B cell (primary cell): ENCODE results near the gene TSPAN33. TPM values are rescaled to one million over a fixed set of nuclear protein-coding genes. Genes with fewer than 3 reads are reported as not detected.

Source experiments
- ATAC-seq: fragments of 200-7000 bp; cut with Tn5 transposase; one replicate; pipeline ENCODE4 v1.10.0; 2021; ENCODE audit warnings: low read depth, mild to moderate bottlenecking, moderate number of reproducible peaks, moderate library complexity
- CTCF ChIA-PET: fragments of 350-600 bp; sonication (Branson Sonifier 250); formaldehyde crosslinking; loops from one replicate; lab custom pipeline; 2021; ENCODE audit warnings: antibody characterized with exemption, inconsistent platforms; lab: Charles Lee
- POLR2A ChIA-PET: fragments of 350-600 bp; sonication (Branson Sonifier 250); formaldehyde crosslinking; loops from one replicate; lab custom pipeline; 2021; ENCODE audit warnings: antibody characterized with exemption; lab: Charles Lee
- DNase-seq: peaks from one replicate; pipeline ENCODE4 v3.0.0; 2013
- H2AFZ ChIP-seq: 2 replicates; pipeline ENCODE4 v1.6.1; 2012; ENCODE audit warnings: mild to moderate bottlenecking, low read depth, low read length; ENCODE audit not compliant: insufficient read depth, poor library complexity, severe bottlenecking
- H3K27ac ChIP-seq, 2 donors: 1 replicate in 1 of 2; 2 replicates in 1 of 2; pipeline ENCODE4 v1.5.1; 2012 to 2013; ENCODE audit warnings: low read length in 2 of 2, mild to moderate bottlenecking in 2 of 2, moderate library complexity in 1 of 2
- H3K27me3 ChIP-seq, 4 experiments: fragments of 200-600 bp in 1 of 4; sonication (generic) in 1 of 4; replicated peaks in 1 of 4; 1 replicate in 2 of 4; 2 replicates in 2 of 4; pipeline versions ENCODE4 v1.6.1 to v1.7.0; 2013 to 2016; ENCODE audit warnings: low read length in 3 of 4, mild to moderate bottlenecking in 2 of 4, mixed read lengths in 1 of 4, moderate library complexity in 1 of 4; ENCODE audit not compliant: insufficient read depth in 4 of 4, control insufficient read depth in 3 of 4; ENCODE audit errors: control extremely low read depth in 1 of 4
- H3K36me3 ChIP-seq, 2 experiments: replicated peaks in 1 of 2; 1 replicate in 1 of 2; 2 replicates in 1 of 2; pipeline versions ENCODE4 v1.6.1 to v1.7.1; 2013; ENCODE audit warnings: low read length in 1 of 2; ENCODE audit not compliant: insufficient read depth in 2 of 2, control insufficient read depth in 1 of 2; ENCODE audit errors: control extremely low read depth in 1 of 2, extremely low read depth in 1 of 2
- H3K4me1 ChIP-seq, 2 donors: fragments of 200-600 bp in 1 of 2; sonication (generic) in 1 of 2; 1 replicate in 1 of 2; 2 replicates in 1 of 2; pipeline versions ENCODE4 v1.5.1 to v1.6.1; 2013 to 2017; ENCODE audit warnings: low read length in 2 of 2; ENCODE audit not compliant: control insufficient read depth in 2 of 2, insufficient read depth in 2 of 2
- H3K4me2 ChIP-seq: replicated peaks from 2 replicates; pipeline ENCODE3; 2012; ENCODE audit warnings: mild to moderate bottlenecking, low read depth, low read length; ENCODE audit not compliant: poor library complexity, severe bottlenecking
- H3K4me3 ChIP-seq, 5 experiments: fragments of 200-600 bp in 1 of 5; sonication (generic) in 1 of 5; 1 replicate in 3 of 5; 2 replicates in 2 of 5; pipeline versions ENCODE4 v1.5.1 to v1.7.0; 2011 to 2016; ENCODE audit warnings: low read length in 4 of 5, mild to moderate bottlenecking in 4 of 5, low read depth in 2 of 5, control low read depth in 1 of 5, moderate library complexity in 1 of 5; ENCODE audit not compliant: insufficient read depth in 1 of 5; ENCODE audit errors: control extremely low read depth in 1 of 5, extremely low read depth in 1 of 5
- H3K79me2 ChIP-seq: fragments of 200-600 bp; sonication (generic); one replicate; pipeline ENCODE4 v1.6.0; 2016; ENCODE audit warnings: low read length; ENCODE audit not compliant: control insufficient read depth, insufficient read depth
- H3K9ac ChIP-seq: fragments of 200-600 bp; sonication (generic); 2 replicates; pipeline ENCODE4 v1.6.1; 2017; ENCODE audit warnings: mild to moderate bottlenecking, low read length, moderate library complexity
- H3K9me3 ChIP-seq, 3 donors: one replicate each; pipeline versions ENCODE4 v1.6.1 to v1.7.1; 2013; ENCODE audit warnings: low read length in 2 of 3; ENCODE audit not compliant: control insufficient read depth in 2 of 3, insufficient read depth in 1 of 3; ENCODE audit errors: control extremely low read depth in 1 of 3
- H4K20me1 ChIP-seq: 2 replicates; pipeline ENCODE4 v1.6.0; 2012; ENCODE audit warnings: mild to moderate bottlenecking, low read length; ENCODE audit not compliant: insufficient read depth, control insufficient read depth, poor library complexity, severe bottlenecking
- H3K27ac Mint-ChIP-seq: one replicate; pipeline ENCODE4 v1.8.0; 2021; ENCODE audit warnings: mixed read lengths
- H3K27me3 Mint-ChIP-seq: one replicate; pipeline ENCODE4 v1.8.0; 2021; ENCODE audit warnings: mixed read lengths
- H3K4me1 Mint-ChIP-seq: one replicate; pipeline ENCODE4 v1.8.0; 2021; ENCODE audit warnings: mixed read lengths
- H3K4me3 Mint-ChIP-seq: one replicate; pipeline ENCODE4 v1.8.0; 2021; ENCODE audit warnings: mixed read lengths
- H3K9me3 Mint-ChIP-seq: one replicate; pipeline ENCODE4 v1.8.0; 2022; ENCODE audit warnings: mixed read lengths; ENCODE audit not compliant: insufficient read depth
- CTCF ChIP-seq: fragments of 200-600 bp; IDR thresholded peaks from one replicate; pipeline ENCODE4 v1.8.0; 2022; ENCODE audit warnings: antibody characterized with exemption, mild to moderate bottlenecking
- EZH2 ChIP-seq: IDR thresholded peaks from 2 replicates; pipeline ENCODE4 v1.6.1; 2012; ENCODE audit warnings: borderline replicate concordance, low read depth, mild to moderate bottlenecking, moderate library complexity, low read length; ENCODE audit not compliant: insufficient read depth, poor library complexity, severe bottlenecking
- WGBS: methylation state at CpG from one replicate; pipeline ENCODE4 v1.1.5; 2013; ENCODE audit warnings: missing lambda C conversion rate; ENCODE audit not compliant: insufficient coverage; 5-methylcytosine and 5-hydroxymethylcytosine counted together
- intact Hi-C: fragments of 100-400 bp; cut with micrococcal nuclease; formaldehyde crosslinking; loops from one replicate; pipeline ENCODE4 v1.10.0; 2022
- polyA plus RNA-seq: library from polyadenylated mRNA; depleted of rRNA; stranded (reverse); fragments of >200 nt; gene quantifications from 2 replicates; pipeline ENCODE4 v1.2.3, GENCODE V29; 2012
- total RNA-seq, 2 donors: library from RNA; stranded (reverse); fragments of 120-200 nt in 1 of 2; gene quantifications; 1 replicate in 1 of 2; 2 replicates in 1 of 2; pipeline versions ENCODE4 v1.2.3 to v1.2.4, GENCODE V29; 2013 to 2022

Gene TSPAN33
- total and polyA plus RNA-seq, 2 donors (not counting 1 experiment from before 2014, with no cell fraction given): 111 TPM

GRCh38 chr7:129115676-129116075 is 28.8 kb upstream of the TSPAN33 start:
- Histone ChIP-seq H3K4me2 (no peak overlapping the region), H3K9ac (no peak overlapping the region), H3K4me1 (no peaks in the 10 kb centered on the region), H3K79me2 (no peaks in the 10 kb centered on the region), H3K9me3 (peaks cover 0 to 5% (median 2%) of the 10 kb centered on the region in 3 donors), H4K20me1 (no peaks in the 10 kb centered on the region), H2AFZ (no peak overlapping the region), H3K4me3 (no peak overlapping the region), H3K27me3 (no peaks in the 10 kb centered on the region), H3K36me3 (no peaks in the 10 kb centered on the region), H3K27ac (no peak overlapping the region)
- DNase-seq (no peak), ATAC-seq (no peak)
- Mint-ChIP-seq H3K9me3 (peaks cover 5% of the 10 kb centered on the region), H3K4me1 (no peaks in the 10 kb centered on the region), H3K4me3 (no peak overlapping the region), H3K27ac (no peak overlapping the region), H3K27me3 (no peaks in the 10 kb centered on the region)
- TF ChIP-seq EZH2: no peak
- no peak for TF ChIP-seq CTCF
- POLR2A ChIA-PET: interaction anchor here (0.7 kb wide), 1 partner anchor 46 kb away, joined by 9 read pairs; no protein-coding TSS in a partner anchor
- intact Hi-C loops: no loop called here
- CTCF ChIA-PET: interaction anchor here (0.8 to 1.9 kb wide), 4 partner anchors 10 to 232 kb away, joined by 3 to 6 read pairs (median 5); no protein-coding TSS in a partner anchor

- Mint-ChIP-seq H3K27ac (no peak overlapping the region), H3K9me3 (peaks cover 9% of the 10 kb centered on the region), H3K27me3 (no peaks in the 10 kb centered on the region), H3K4me3 (no peak overlapping the region), H3K4me1 (peaks cover 25% of the 10 kb centered on the region)
- Histone ChIP-seq H4K20me1 (no peaks in the 10 kb centered on the region), H3K4me3 (no peak overlapping the region), H3K9ac (no peak overlapping the region), H3K4me2 (no peak overlapping the region), H3K27ac (no peak overlapping the region), H3K27me3 (no peaks in the 10 kb centered on the region), H3K4me1 (peaks cover 15 to 16% of the 10 kb centered on the region in 2 donors), H3K79me2 (no peaks in the 10 kb centered on the region), H3K9me3 (peaks cover 0 to 11% (median 8%) of the 10 kb centered on the region in 3 donors), H2AFZ (no peak overlapping the region), H3K36me3 (no peaks in the 10 kb centered on the region)
- ChIA-PET CTCF (no interaction called here), POLR2A (no interaction called here)
- TF ChIP-seq EZH2: no peak
- no peak for TF ChIP-seq CTCF
- ATAC-seq (no peak), DNase-seq (no peak)
- WGBS: 95% methylated on average over 7 of the region's 7 CpGs
- intact Hi-C loops: no loop called here
Measured at GRCh38 chr7:129118182-129118581, 26.3 kb upstream of the TSPAN33 start.
